K562 (cell line): ENCODE results near the gene ABCA4. TPM values are rescaled to one million over a fixed set of nuclear protein-coding genes. Genes with fewer than 3 reads are reported as not detected.

Source experiments
- EP400 ChIP-seq: fragments of 450-650 bp; IDR thresholded peaks from 2 replicates; pipeline ENCODE4 v1.6.1; 2017; ENCODE audit warnings: antibody characterized with exemption, mild to moderate bottlenecking, moderate library complexity
- MAFK ChIP-seq: IDR thresholded peaks from 2 replicates; pipeline ENCODE4 v1.6.1; 2011; ENCODE audit warnings: low read length, improper control_type of control experiment
- MXI1 ChIP-seq: IDR thresholded peaks from 2 replicates; pipeline ENCODE4 v1.6.1; 2011; ENCODE audit warnings: low read depth, mild to moderate bottlenecking, improper control_type of control experiment, low read length
- MYC ChIP-seq, 2 experiments: fragments of 250-450 bp in 1 of 2; sonication (Bioruptor Pico) in 1 of 2; IDR thresholded peaks; 2 replicates each; pipeline versions ENCODE4 v1.5.1 to v1.6.1; 2012 to 2021; ENCODE audit warnings: low read depth in 2 of 2, borderline replicate concordance in 1 of 2, improper control_type of control experiment in 1 of 2, low read length in 1 of 2, mild to moderate bottlenecking in 1 of 2, moderate library complexity in 1 of 2
- ZNF175 ChIP-seq: fragments of 200-800 bp; sonication (Bioruptor generic); IDR thresholded peaks from 2 replicates; pipeline ENCODE4 v1.6.1; 2016; ENCODE audit warnings: low read depth, mild to moderate bottlenecking, missing genetic modification characterization, missing compliant biosample characterization
- ZNF444 ChIP-seq: fragments of 250-450 bp; sonication (Bioruptor Pico); IDR thresholded peaks from 2 replicates; pipeline ENCODE4 v1.4.0; 2020; ENCODE audit warnings: mild to moderate bottlenecking, moderate library complexity
- ZNF695 ChIP-seq: fragments of 450-650 bp; formaldehyde crosslinking; IDR thresholded peaks from 2 replicates; pipeline ENCODE4 v1.4.0; 2020; ENCODE audit warnings: mild to moderate bottlenecking, moderate library complexity
- ZNF76 ChIP-seq: fragments of 250-450 bp; sonication (Bioruptor Pico); IDR thresholded peaks from 2 replicates; pipeline ENCODE4 v1.4.0; 2020; ENCODE audit warnings: mild to moderate bottlenecking, moderate library complexity, borderline replicate concordance
- ZNF79 ChIP-seq: fragments of 250-450 bp; sonication (Bioruptor Pico); IDR thresholded peaks from 2 replicates; pipeline ENCODE4 v1.4.0; 2020; ENCODE audit warnings: low read depth, mild to moderate bottlenecking, moderate library complexity
- polyA plus RNA-seq, 8 experiments: library from polyadenylated mRNA; depleted of rRNA in 4 of 8; stranded (reverse) in 5 of 8; unstranded in 3 of 8; fragments of >200 nt; fragmentation: Nextera tagmentation in 2 of 8; fragmentation: Illumina TruSeq in 1 of 8; extraction: Ambion mirVana in 2 of 8; extraction: Trizol in 1 of 8; gene quantifications; 2 replicates each; pipeline versions ENCODE4 v1.2.1 to v1.2.3, GENCODE V29; 2011 to 2014; ENCODE audit warnings: inconsistent platforms in 1 of 8, missing spikeins in 1 of 8
- total RNA-seq, 7 experiments: library from RNA; depleted of rRNA in 6 of 7; stranded (reverse); fragments of >200 nt in 6 of 7; fragmentation: Illumina TruSeq in 2 of 7; extraction: Trizol in 2 of 7; gene quantifications; 2 replicates each; pipeline versions ENCODE4 v1.2.1 to v1.2.3, GENCODE V29; 2011 to 2021; ENCODE audit warnings: low replicate concordance in 1 of 7
- TF ChIP-seq, protein P1 (sequence below): fragments of 450-650 bp; IDR thresholded peaks from 2 replicates; pipeline ENCODE4 v1.6.1; 2017; ENCODE audit warnings: antibody characterized with exemption
- TF ChIP-seq, protein P2 (sequence below), 2 experiments: fragments of 450-650 bp; IDR thresholded peaks; 2 replicates each; pipeline ENCODE4 v1.6.1; 2018; ENCODE audit warnings: mild to moderate bottlenecking in 2 of 2, low read depth in 1 of 2; ENCODE audit not compliant: partially characterized antibody in 2 of 2
- TF ChIP-seq, protein P3 (sequence below): fragments of 450-650 bp; IDR thresholded peaks from 2 replicates; pipeline ENCODE4 v1.6.1; 2016; ENCODE audit warnings: low read depth

ABCA4 gene
- total and polyA plus RNA-seq, 9 of the 15 experiments (the other 6 are each of a cell fraction or from before 2014, with no cell fraction given), result 0.01 to 0.04 TPM; not detected in 7

DNA sequence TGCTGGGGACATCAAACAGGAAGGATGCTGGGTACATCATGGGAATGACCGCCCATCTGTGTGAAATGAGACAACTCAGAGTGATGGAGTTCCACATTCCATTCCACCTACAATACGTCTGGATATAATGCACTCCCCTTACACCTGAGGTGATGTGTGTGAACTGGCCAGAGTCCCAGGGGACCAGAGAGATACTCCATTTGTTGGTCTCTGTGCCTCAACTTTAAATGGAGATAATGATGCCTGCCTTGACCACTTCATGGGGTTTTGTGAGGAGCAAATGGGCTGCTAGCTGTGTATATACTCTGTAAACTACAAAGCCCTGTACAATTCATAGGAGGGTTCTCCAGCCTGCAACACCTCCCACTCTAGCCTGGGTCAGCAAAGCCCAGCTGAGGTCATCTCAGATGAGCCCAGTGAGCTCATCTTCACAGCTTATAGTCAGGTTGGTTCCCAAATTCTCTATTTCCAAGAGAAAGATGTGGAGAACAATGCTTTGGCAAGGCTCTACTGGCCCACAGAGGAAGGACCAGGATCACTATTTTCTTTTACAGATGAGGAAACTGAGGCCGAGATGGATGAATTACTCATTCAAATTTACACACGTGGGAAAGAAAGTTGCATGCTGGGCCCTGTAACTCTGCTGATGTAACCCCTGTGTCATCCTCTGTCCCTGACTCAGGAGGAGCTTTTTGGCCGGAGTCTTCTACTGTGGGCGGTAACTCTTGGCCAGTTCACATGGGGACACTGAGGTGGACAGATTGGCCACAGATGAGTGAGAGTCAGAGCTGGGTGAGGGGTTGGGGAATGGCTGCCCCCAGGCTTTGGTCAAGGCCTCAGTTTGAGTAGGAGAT lies 106.1 kb downstream of the ABCA4 start (continued):
- TF ChIP-seq MXI1 (no peak), ZNF444 (CRISPR knock-in tag) (no peak), MAFK (no peak; the same call in 1 of the 2 replicates), MYC (IDR thresholded peaks at IDR 0.05; ENCODE audit: low read depth, low read length) (peak; percentile 94), MYC (CRISPR knock-in tag; IDR thresholded peaks at IDR 0.05; ENCODE audit: borderline replicate concordance, low read depth) (no peak), EP400 (peak; percentile 92), ZNF175 (CRISPR knock-in tag) (peak; percentile 97), ZNF76 (CRISPR knock-in tag) (no peak; the same call in 1 of the 2 replicates), ZNF695 (CRISPR knock-in tag) (no peak), ZNF79 (CRISPR knock-in tag) (no peak)
- TF ChIP-seq, protein P1, sequence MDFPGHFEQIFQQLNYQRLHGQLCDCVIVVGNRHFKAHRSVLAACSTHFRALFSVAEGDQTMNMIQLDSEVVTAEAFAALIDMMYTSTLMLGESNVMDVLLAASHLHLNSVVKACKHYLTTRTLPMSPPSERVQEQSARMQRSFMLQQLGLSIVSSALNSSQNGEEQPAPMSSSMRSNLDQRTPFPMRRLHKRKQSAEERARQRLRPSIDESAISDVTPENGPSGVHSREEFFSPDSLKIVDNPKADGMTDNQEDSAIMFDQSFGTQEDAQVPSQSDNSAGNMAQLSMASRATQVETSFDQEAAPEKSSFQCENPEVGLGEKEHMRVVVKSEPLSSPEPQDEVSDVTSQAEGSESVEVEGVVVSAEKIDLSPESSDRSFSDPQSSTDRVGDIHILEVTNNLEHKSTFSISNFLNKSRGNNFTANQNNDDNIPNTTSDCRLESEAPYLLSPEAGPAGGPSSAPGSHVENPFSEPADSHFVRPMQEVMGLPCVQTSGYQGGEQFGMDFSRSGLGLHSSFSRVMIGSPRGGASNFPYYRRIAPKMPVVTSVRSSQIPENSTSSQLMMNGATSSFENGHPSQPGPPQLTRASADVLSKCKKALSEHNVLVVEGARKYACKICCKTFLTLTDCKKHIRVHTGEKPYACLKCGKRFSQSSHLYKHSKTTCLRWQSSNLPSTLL, result no peak
- TF ChIP-seq, protein P2, sequence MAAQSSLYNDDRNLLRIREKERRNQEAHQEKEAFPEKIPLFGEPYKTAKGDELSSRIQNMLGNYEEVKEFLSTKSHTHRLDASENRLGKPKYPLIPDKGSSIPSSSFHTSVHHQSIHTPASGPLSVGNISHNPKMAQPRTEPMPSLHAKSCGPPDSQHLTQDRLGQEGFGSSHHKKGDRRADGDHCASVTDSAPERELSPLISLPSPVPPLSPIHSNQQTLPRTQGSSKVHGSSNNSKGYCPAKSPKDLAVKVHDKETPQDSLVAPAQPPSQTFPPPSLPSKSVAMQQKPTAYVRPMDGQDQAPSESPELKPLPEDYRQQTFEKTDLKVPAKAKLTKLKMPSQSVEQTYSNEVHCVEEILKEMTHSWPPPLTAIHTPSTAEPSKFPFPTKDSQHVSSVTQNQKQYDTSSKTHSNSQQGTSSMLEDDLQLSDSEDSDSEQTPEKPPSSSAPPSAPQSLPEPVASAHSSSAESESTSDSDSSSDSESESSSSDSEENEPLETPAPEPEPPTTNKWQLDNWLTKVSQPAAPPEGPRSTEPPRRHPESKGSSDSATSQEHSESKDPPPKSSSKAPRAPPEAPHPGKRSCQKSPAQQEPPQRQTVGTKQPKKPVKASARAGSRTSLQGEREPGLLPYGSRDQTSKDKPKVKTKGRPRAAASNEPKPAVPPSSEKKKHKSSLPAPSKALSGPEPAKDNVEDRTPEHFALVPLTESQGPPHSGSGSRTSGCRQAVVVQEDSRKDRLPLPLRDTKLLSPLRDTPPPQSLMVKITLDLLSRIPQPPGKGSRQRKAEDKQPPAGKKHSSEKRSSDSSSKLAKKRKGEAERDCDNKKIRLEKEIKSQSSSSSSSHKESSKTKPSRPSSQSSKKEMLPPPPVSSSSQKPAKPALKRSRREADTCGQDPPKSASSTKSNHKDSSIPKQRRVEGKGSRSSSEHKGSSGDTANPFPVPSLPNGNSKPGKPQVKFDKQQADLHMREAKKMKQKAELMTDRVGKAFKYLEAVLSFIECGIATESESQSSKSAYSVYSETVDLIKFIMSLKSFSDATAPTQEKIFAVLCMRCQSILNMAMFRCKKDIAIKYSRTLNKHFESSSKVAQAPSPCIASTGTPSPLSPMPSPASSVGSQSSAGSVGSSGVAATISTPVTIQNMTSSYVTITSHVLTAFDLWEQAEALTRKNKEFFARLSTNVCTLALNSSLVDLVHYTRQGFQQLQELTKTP (IDR thresholded peaks at IDR 0.05; ENCODE audit: low read depth in 1 of 2, partially characterized antibody in 2 of 2), result no peak
- TF ChIP-seq, protein P3, sequence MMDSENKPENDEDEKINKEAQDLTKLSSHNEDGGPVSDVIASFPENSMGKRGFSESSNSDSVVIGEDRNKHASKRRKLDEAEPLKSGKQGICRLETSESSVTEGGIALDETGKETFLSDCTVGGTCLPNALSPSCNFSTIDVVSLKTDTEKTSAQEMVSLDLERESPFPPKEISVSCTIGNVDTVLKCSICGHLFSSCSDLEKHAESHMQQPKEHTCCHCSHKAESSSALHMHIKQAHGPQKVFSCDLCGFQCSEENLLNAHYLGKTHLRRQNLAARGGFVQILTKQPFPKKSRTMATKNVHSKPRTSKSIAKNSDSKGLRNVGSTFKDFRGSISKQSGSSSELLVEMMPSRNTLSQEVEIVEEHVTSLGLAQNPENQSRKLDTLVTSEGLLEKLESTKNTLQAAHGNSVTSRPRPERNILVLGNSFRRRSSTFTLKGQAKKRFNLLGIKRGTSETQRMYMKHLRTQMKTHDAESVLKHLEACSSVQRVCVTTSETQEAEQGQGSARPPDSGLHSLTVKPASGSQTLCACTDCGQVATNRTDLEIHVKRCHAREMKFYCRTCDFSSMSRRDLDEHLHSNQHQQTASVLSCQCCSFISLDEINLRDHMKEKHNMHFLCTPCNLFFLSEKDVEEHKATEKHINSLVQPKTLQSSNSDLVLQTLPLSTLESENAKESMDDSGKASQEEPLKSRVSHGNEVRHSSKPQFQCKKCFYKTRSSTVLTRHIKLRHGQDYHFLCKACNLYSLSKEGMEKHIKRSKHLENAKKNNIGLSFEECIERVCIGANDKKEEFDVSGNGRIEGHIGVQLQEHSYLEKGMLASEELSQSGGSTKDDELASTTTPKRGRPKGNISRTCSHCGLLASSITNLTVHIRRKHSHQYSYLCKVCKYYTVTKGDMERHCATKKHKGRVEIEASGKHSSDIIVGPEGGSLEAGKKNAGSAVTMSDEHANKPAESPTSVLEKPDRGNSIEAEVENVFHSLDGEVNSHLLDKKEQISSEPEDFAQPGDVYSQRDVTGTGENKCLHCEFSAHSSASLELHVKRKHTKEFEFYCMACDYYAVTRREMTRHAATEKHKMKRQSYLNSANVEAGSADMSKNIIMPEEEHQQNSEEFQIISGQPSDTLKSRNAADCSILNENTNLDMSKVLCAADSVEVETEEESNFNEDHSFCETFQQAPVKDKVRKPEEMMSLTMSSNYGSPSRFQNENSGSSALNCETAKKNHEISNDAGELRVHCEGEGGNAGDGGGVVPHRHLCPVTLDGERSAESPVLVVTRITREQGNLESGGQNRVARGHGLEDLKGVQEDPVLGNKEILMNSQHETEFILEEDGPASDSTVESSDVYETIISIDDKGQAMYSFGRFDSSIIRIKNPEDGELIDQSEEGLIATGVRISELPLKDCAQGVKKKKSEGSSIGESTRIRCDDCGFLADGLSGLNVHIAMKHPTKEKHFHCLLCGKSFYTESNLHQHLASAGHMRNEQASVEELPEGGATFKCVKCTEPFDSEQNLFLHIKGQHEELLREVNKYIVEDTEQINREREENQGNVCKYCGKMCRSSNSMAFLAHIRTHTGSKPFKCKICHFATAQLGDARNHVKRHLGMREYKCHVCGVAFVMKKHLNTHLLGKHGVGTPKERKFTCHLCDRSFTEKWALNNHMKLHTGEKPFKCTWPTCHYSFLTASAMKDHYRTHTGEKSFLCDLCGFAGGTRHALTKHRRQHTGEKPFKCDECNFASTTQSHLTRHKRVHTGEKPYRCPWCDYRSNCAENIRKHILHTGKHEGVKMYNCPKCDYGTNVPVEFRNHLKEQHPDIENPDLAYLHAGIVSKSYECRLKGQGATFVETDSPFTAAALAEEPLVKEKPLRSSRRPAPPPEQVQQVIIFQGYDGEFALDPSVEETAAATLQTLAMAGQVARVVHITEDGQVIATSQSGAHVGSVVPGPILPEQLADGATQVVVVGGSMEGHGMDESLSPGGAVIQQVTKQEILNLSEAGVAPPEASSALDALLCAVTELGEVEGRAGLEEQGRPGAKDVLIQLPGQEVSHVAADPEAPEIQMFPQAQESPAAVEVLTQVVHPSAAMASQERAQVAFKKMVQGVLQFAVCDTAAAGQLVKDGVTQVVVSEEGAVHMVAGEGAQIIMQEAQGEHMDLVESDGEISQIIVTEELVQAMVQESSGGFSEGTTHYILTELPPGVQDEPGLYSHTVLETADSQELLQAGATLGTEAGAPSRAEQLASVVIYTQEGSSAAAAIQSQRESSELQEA, result no peak
